Endothelial cell of umbilical vein (primary cell): ENCODE measurements around the gene CLIC6. TPM values are rescaled to one million over a fixed set of nuclear protein-coding genes. Genes with fewer than 3 reads are reported as not detected.

Experiments used
- BruUV-seq: library from RNA; stranded (reverse); fragments of 400-500 nt; replicated peaks from 2 replicates; lab custom pipeline; 2021; lab: Mats Ljungman, UMichigan
- CTCF ChIA-PET: fragments of 300-600, 350-600 bp; sonication (Branson Sonifier 250); formaldehyde crosslinking; loops from one replicate; lab custom pipeline; 2021; ENCODE audit warnings: antibody characterized with exemption, inconsistent platforms; lab: Charles Lee
- POLR2A ChIA-PET: fragments of 300-600, 350-600 bp; sonication (Branson Sonifier 250); formaldehyde crosslinking; loops from one replicate; lab custom pipeline; 2021; ENCODE audit warnings: antibody characterized with exemption, inconsistent platforms; lab: Charles Lee
- DNase-seq: peaks from one replicate; pipeline ENCODE4 v3.0.0-alpha.2; 2011; ENCODE audit warnings: low read depth, low spot score
- FAIRE-seq: peaks from 2 replicates; lab custom pipeline; 2011; peaks lifted over from hg19 to GRCh38; lab: Jason Lieb, UNC
- H2AFZ ChIP-seq: 2 replicates; pipeline ENCODE4 v1.6.0; 2012; ENCODE audit warnings: low read depth, low read length, control low read depth, inconsistent platforms
- H3K27ac ChIP-seq: 2 replicates; pipeline ENCODE4 v1.5.1; 2011; ENCODE audit warnings: low read depth, mild to moderate bottlenecking, control low read depth, low read length, moderate library complexity; ENCODE audit not compliant: insufficient read depth
- H3K27me3 ChIP-seq, 2 experiments: 2 replicates each; pipeline versions ENCODE4 v1.6.0 to v1.6.1; 2011; ENCODE audit warnings: low read length in 2 of 2, mixed read lengths in 1 of 2; ENCODE audit not compliant: control insufficient read depth in 2 of 2, insufficient read depth in 2 of 2
- H3K36me3 ChIP-seq, 2 experiments: 2 replicates in 1 of 2; 3 replicates in 1 of 2; pipeline ENCODE4 v1.5.1; 2011; ENCODE audit warnings: low read length in 2 of 2, mild to moderate bottlenecking in 1 of 2, moderate library complexity in 1 of 2; ENCODE audit not compliant: control insufficient read depth in 2 of 2, insufficient read depth in 2 of 2; ENCODE audit errors: extremely low read depth in 1 of 2
- H3K4me1 ChIP-seq: 3 replicates; pipeline ENCODE4 v1.5.1; 2011; ENCODE audit warnings: mild to moderate bottlenecking, low read length; ENCODE audit not compliant: control insufficient read depth, insufficient read depth; ENCODE audit errors: extremely low read depth
- H3K4me2 ChIP-seq: 2 replicates; pipeline ENCODE4 v1.6.1; 2011; ENCODE audit warnings: low read length, control low read depth, mixed read lengths; ENCODE audit not compliant: insufficient read depth
- H3K4me3 ChIP-seq, 3 experiments: fragments of 200-600 bp in 1 of 3; sonication (generic), shearing (Covaris generic) in 1 of 3; replicated peaks in 1 of 3; 2 replicates each; pipeline ENCODE4 v1.5.1; 2011 to 2016; ENCODE audit warnings: control low read depth in 3 of 3, low read length in 3 of 3, mild to moderate bottlenecking in 2 of 3, inconsistent platforms in 1 of 3, low read depth in 1 of 3, moderate library complexity in 1 of 3; ENCODE audit not compliant: insufficient read depth in 1 of 3
- H3K79me2 ChIP-seq: 2 replicates; pipeline ENCODE4 v1.6.0; 2012; ENCODE audit warnings: low read length, inconsistent platforms; ENCODE audit not compliant: control insufficient read depth, insufficient read depth
- H3K9ac ChIP-seq: replicated peaks from 2 replicates; pipeline ENCODE3; 2011; ENCODE audit warnings: low read length, control low read depth; ENCODE audit not compliant: insufficient read depth; ENCODE audit errors: extremely low read depth
- H3K9me1 ChIP-seq: replicated peaks from 3 replicates; pipeline ENCODE4 v1.6.0; 2011; ENCODE audit warnings: mild to moderate bottlenecking, low read length; ENCODE audit not compliant: control insufficient read depth, insufficient read depth; ENCODE audit errors: extremely low read depth
- H3K9me3 ChIP-seq: replicated peaks from 2 replicates; pipeline ENCODE4 v1.5.1; 2012; ENCODE audit warnings: low read length, inconsistent platforms; ENCODE audit not compliant: control insufficient read depth, insufficient read depth
- H4K20me1 ChIP-seq: replicated peaks from 2 replicates; pipeline ENCODE3; 2011; ENCODE audit warnings: mild to moderate bottlenecking, low read length; ENCODE audit not compliant: control insufficient read depth, insufficient read depth; ENCODE audit errors: extremely low read depth
- EZH2 ChIP-seq: IDR thresholded peaks from 2 replicates; pipeline ENCODE4 v1.6.1; 2012; ENCODE audit warnings: borderline replicate concordance, low read depth, mild to moderate bottlenecking, moderate library complexity, low read length, inconsistent platforms; ENCODE audit not compliant: severe bottlenecking
- FOS ChIP-seq: IDR thresholded peaks from 2 replicates; pipeline ENCODE4 v1.6.1; 2011; ENCODE audit warnings: mild to moderate bottlenecking, low read length, moderate library complexity, borderline replicate concordance; ENCODE audit not compliant: insufficient read depth
- GATA2 ChIP-seq: IDR thresholded peaks from 2 replicates; pipeline ENCODE4 v1.7.0; 2011; ENCODE audit warnings: low read depth, mild to moderate bottlenecking, moderate library complexity, mixed read lengths, low read length; ENCODE audit not compliant: insufficient read length, insufficient read depth
- JUN ChIP-seq: IDR thresholded peaks from 2 replicates; pipeline ENCODE4 v1.6.1; 2011; ENCODE audit warnings: borderline replicate concordance, low read depth; ENCODE audit not compliant: insufficient read length, insufficient read depth
- MYC ChIP-seq: IDR thresholded peaks from one replicate; pipeline ENCODE4 v1.6.1; 2011; ENCODE audit warnings: mild to moderate bottlenecking, low read depth, low read length
- POLR2A ChIP-seq: IDR thresholded peaks from 2 replicates; pipeline ENCODE4 v1.6.1; 2012; ENCODE audit warnings: low read depth, mild to moderate bottlenecking, control low read depth, low read length
- POLR2AphosphoS5 ChIP-seq: IDR thresholded peaks from 2 replicates; pipeline ENCODE4 v1.6.1; 2012; ENCODE audit warnings: low read depth, mild to moderate bottlenecking, control low read depth, low read length, moderate library complexity; ENCODE audit not compliant: insufficient read depth
- dilution Hi-C: fragments of 300-500 bp; cut with MboI; formaldehyde crosslinking; loops from one replicate; pipeline ENCODE4 v1.15.0; 2019; ENCODE audit warnings: low sequenced_read_pairs; ENCODE audit not compliant: extremely low pct_ligation_motif_present
- intact Hi-C: fragments of 100-400 bp; cut with micrococcal nuclease; formaldehyde crosslinking; loops from one replicate; pipeline ENCODE4 v1.10.0; 2022
- polyA plus RNA-seq, 4 experiments: library from polyadenylated mRNA; depleted of rRNA in 3 of 4; stranded (reverse) in 3 of 4; unstranded in 1 of 4; fragments of >200 nt; gene quantifications; 2 replicates each; pipeline versions ENCODE4 v1.2.1 to v1.2.3, GENCODE V29; 2011 to 2012; ENCODE audit warnings: missing spikeins in 1 of 4
- total RNA-seq: library from RNA; stranded (reverse); gene quantifications from 2 replicates; pipeline ENCODE4 v1.2.3, GENCODE V29; 2021
- TF ChIP-seq, protein P1 (sequence below), 2 donors: IDR thresholded peaks; 1 replicate in 1 of 2; 2 replicates in 1 of 2; pipeline ENCODE4 v1.5.1; 2011; ENCODE audit warnings: low read length in 2 of 2, mild to moderate bottlenecking in 2 of 2, moderate library complexity in 2 of 2, control low read depth in 1 of 2, inconsistent platforms in 1 of 2, low read depth in 1 of 2; ENCODE audit not compliant: insufficient read depth in 1 of 2; ENCODE audit errors: extremely low read depth in 1 of 2
- TF ChIP-seq, protein P2 (sequence below): IDR thresholded peaks from 2 replicates; pipeline ENCODE4 v1.6.1; 2011; ENCODE audit not compliant: insufficient read depth, insufficient read length

The CLIC6 gene
- total and polyA plus RNA-seq, 2 donors (not counting 3 experiments of a cell fraction or from before 2014, with no cell fraction given) = not detected

DNA sequence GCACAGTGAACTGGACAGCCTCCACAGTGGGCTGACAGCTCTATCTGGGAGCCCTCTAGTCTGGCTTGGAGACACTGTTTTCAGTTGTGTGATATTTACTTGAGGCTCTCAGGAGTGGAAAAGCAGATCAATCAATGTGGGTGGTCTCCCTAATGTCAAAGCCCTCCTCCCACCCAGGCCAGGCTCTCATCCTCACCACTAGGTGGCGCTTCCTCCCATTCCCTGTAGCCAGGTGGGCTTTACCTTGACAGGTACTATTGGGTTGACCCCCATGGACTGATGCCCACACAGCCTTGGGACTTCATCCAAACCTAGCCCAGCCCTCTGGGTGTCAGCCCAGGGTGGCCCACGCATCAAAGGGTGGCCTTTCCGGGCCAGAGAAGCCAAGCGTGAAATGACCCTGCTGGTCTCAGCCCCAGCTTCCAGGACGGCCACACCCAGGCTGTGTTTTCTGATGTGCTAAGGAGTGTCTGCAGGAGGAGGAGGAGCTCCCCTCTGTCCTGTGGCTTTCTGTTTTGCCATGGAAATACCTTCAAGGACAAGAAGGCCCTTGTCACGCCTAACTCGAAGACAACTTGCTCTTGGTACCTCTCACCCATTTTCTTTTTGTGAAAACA, 54.0 kb downstream of the CLIC6 start:
- ChIA-PET CTCF (interaction anchor here (1.0 to 2.4 kb wide), 7 partner anchors 11 to 1264 kb away, joined by 3 to 9 read pairs (median 4); no protein-coding TSS in a partner anchor), POLR2A (no interaction called here)
- Histone ChIP-seq H2AFZ (no peak overlapping the region), H3K9me3 (no peaks in the 10 kb centered on the region), H3K4me3 (no peak overlapping the region), H3K27ac (no peak overlapping the region), H4K20me1 (no peaks in the 10 kb centered on the region), H3K9me1 (no peaks in the 10 kb centered on the region), H3K27me3 (peaks cover 6 to 11% of the 10 kb centered on the region in 2 experiments), H3K4me1 (no peaks in the 10 kb centered on the region), H3K4me2 (no peak overlapping the region), H3K36me3 (no peaks in the 10 kb centered on the region), H3K79me2 (no peaks in the 10 kb centered on the region), H3K9ac (no peak overlapping the region)
- dilution Hi-C loops (no loop called here), intact Hi-C loops (no loop called here)
- BruUV-seq = no TSS peak
- DNase-seq = no peak
- TF ChIP-seq, protein P1, sequence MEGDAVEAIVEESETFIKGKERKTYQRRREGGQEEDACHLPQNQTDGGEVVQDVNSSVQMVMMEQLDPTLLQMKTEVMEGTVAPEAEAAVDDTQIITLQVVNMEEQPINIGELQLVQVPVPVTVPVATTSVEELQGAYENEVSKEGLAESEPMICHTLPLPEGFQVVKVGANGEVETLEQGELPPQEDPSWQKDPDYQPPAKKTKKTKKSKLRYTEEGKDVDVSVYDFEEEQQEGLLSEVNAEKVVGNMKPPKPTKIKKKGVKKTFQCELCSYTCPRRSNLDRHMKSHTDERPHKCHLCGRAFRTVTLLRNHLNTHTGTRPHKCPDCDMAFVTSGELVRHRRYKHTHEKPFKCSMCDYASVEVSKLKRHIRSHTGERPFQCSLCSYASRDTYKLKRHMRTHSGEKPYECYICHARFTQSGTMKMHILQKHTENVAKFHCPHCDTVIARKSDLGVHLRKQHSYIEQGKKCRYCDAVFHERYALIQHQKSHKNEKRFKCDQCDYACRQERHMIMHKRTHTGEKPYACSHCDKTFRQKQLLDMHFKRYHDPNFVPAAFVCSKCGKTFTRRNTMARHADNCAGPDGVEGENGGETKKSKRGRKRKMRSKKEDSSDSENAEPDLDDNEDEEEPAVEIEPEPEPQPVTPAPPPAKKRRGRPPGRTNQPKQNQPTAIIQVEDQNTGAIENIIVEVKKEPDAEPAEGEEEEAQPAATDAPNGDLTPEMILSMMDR (IDR thresholded peaks at IDR 0.05; ENCODE audit: extremely low read depth in 1 of 2, insufficient read depth in 1 of 2, low read depth in 1 of 2, low read length in 2 of 2) = peak; percentile 64 to 66
- TF ChIP-seq, protein P2, sequence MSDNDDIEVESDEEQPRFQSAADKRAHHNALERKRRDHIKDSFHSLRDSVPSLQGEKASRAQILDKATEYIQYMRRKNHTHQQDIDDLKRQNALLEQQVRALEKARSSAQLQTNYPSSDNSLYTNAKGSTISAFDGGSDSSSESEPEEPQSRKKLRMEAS = no peak
- no peak for FAIRE-seq

DNA sequence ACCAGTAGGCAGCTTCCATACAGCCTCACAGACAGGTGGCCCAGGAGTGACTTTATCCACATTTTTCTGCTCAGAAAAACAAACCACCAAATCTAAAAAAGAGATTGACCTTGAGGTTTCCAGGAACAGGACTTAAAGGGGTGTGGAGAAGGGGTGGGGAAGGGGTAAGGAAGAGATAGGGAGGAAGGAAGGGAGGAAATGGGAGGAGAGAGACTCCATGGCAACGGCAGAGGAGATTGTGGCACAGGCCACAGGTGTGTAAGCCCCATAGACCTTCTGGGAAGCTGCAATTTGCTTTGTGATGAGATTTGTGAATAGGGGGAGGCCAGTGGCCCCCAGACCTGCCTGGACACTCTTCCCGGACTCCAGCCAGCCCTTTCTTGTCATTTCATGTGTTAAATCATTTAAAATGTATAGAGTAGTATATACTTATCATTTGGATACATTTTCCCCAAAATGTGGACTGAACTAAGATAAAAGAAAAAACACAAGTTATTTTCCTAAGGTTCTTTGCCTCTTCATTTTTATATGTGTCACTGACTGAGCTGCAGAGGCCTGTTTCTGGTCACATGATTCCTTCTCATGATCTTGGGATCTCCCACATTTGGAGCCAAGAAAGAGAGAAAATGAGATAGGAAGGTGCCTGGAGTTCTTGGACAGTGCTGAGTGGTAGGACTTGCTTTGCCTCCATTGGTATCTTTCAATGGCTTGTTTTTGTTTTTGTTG, 55.5 kb downstream of the CLIC6 start:
- Histone ChIP-seq H3K4me2 (no peak overlapping the region), H4K20me1 (no peaks in the 10 kb centered on the region), H3K4me3 (no peak overlapping the region), H3K9me1 (no peaks in the 10 kb centered on the region), H3K27ac (no peak overlapping the region), H3K4me1 (no peaks in the 10 kb centered on the region), H2AFZ (no peak overlapping the region), H3K9ac (no peak overlapping the region), H3K36me3 (no peaks in the 10 kb centered on the region), H3K79me2 (no peaks in the 10 kb centered on the region), H3K9me3 (no peaks in the 10 kb centered on the region), H3K27me3 (peaks cover 11% of the 10 kb centered on the region in 2 experiments)
- intact Hi-C loops (no loop called here), dilution Hi-C loops (no loop called here)
- no TSS peak for BruUV-seq
- ChIA-PET POLR2A (no interaction called here), CTCF (interaction anchor here (0.6 to 1.6 kb wide), 2 partner anchors 32 to 1095 kb away, joined by 3 to 7 read pairs; no protein-coding TSS in a partner anchor)
- FAIRE-seq (no peak), DNase-seq (no peak)
- no peak for TF ChIP-seq EZH2
- no peak for TF ChIP-seq FOS
- no peak for TF ChIP-seq MYC
- TF ChIP-seq, protein P2 = no peak
- no peak for TF ChIP-seq POLR2AphosphoS5
- no peak for TF ChIP-seq JUN
- TF ChIP-seq GATA2 = no peak
- TF ChIP-seq, protein P1 (IDR thresholded peaks at IDR 0.05; ENCODE audit: extremely low read depth in 1 of 2, insufficient read depth in 1 of 2, low read depth in 1 of 2, low read length in 2 of 2) = no peak
- no peak for TF ChIP-seq POLR2A
